ENCODE data around the gene LCK.

GRCh38 chr1:32269744-32270143 lies 18.7 kb downstream of the LCK start:
- TF ChIP-seq EZH2phosphoT487 (IDR thresholded peaks at IDR 0.05; ENCODE audit: insufficient read depth, low read depth) (no peak), EZH2 (IDR thresholded peaks at IDR 0.05; ENCODE audit: insufficient read depth, poor library complexity, severe bottlenecking) (no peak)
